ENCODE measurements around the gene VDR. TPM values are rescaled to one million over a fixed set of nuclear protein-coding genes. Genes with fewer than 3 reads are reported as not detected.

VDR gene
- polyA plus RNA-seq, 3 donors = 6.0 to 14.8 (median 12.8) TPM

- H3K27me3 ChIP-seq (ENCODE audit: control insufficient read depth in 2 of 2, insufficient read depth in 2 of 2, low read length in 2 of 2) = no peaks in the 10 kb centered on the region
- intact Hi-C loops (cut with micrococcal nuclease) = no loop called here
- TF ChIP-seq, protein P1, sequence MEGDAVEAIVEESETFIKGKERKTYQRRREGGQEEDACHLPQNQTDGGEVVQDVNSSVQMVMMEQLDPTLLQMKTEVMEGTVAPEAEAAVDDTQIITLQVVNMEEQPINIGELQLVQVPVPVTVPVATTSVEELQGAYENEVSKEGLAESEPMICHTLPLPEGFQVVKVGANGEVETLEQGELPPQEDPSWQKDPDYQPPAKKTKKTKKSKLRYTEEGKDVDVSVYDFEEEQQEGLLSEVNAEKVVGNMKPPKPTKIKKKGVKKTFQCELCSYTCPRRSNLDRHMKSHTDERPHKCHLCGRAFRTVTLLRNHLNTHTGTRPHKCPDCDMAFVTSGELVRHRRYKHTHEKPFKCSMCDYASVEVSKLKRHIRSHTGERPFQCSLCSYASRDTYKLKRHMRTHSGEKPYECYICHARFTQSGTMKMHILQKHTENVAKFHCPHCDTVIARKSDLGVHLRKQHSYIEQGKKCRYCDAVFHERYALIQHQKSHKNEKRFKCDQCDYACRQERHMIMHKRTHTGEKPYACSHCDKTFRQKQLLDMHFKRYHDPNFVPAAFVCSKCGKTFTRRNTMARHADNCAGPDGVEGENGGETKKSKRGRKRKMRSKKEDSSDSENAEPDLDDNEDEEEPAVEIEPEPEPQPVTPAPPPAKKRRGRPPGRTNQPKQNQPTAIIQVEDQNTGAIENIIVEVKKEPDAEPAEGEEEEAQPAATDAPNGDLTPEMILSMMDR (IDR thresholded peaks at IDR 0.05) = no peak
- Mint-ChIP-seq H3K9me3 (no peaks in the 10 kb centered on the region), H3K27me3 (ENCODE audit: low read depth in 3 of 3) (peaks cover 2 to 10% (median 9%) of the 10 kb centered on the region in 3 donors), H3K27ac (no peak overlapping the region), H3K4me3 (no peak overlapping the region), H3K36me3 (no peaks in the 10 kb centered on the region), H3K4me1 (no peaks in the 10 kb centered on the region)
- no peaks in the 10 kb centered on the region for H3K4me1 ChIP-seq (ENCODE audit: control insufficient read depth in 1 of 2, insufficient read depth in 2 of 2, low read length in 2 of 2)
- no peaks in the 10 kb centered on the region for H4K20me1 ChIP-seq (ENCODE audit: insufficient read depth, low read length)
- 91% methylated on average over 6 of the region's 9 CpGs for WGBS (ENCODE audit: insufficient coverage)
- no peaks in the 10 kb centered on the region for H3K36me3 ChIP-seq (replicated peaks in 1 of 2; ENCODE audit: control insufficient read depth in 1 of 2, insufficient read depth in 2 of 2, low read length in 2 of 2)
- no peaks in the 10 kb centered on the region for H3K79me2 ChIP-seq (ENCODE audit: insufficient read depth, low read length)
- no peak overlapping the region for H3K4me3 ChIP-seq (replicated peaks in 1 of 3; ENCODE audit: low read depth in 2 of 3, low read length in 3 of 3)
- no peak overlapping the region for H3K9ac ChIP-seq (ENCODE audit: insufficient read depth, low read length, poor library complexity, severe bottlenecking)
- no peak for DNase-seq
- H3K9me3 ChIP-seq (replicated peaks in 1 of 2; ENCODE audit: control insufficient read depth in 1 of 2, insufficient read depth in 1 of 2, low read length in 2 of 2) = no peaks in the 10 kb centered on the region
- no peak overlapping the region for H2AFZ ChIP-seq (ENCODE audit: insufficient read depth, low read depth, low read length, poor library complexity, severe bottlenecking)
- no peak overlapping the region for H3K4me2 ChIP-seq (replicated peaks; ENCODE audit: extremely low read depth, low read length, poor library complexity, severe bottlenecking)
- H3K27ac ChIP-seq (ENCODE audit: low read depth in 1 of 2, low read length in 2 of 2) = no peak overlapping the region
Observed at GRCh38 chr12:47935184-47935583, 30.4 kb upstream of the VDR start.

- TF ChIP-seq, protein P1 (IDR thresholded peaks at IDR 0.05) = no peak
- H3K4me2 ChIP-seq (replicated peaks; ENCODE audit: extremely low read depth, low read length, poor library complexity, severe bottlenecking) = no peak overlapping the region
- no peaks in the 10 kb centered on the region for H4K20me1 ChIP-seq (ENCODE audit: insufficient read depth, low read length)
- no peak overlapping the region for H2AFZ ChIP-seq (ENCODE audit: insufficient read depth, low read depth, low read length, poor library complexity, severe bottlenecking)
- H3K9ac ChIP-seq (ENCODE audit: insufficient read depth, low read length, poor library complexity, severe bottlenecking) = no peak overlapping the region
- H3K9me3 ChIP-seq (replicated peaks in 1 of 2; ENCODE audit: control insufficient read depth in 1 of 2, insufficient read depth in 1 of 2, low read length in 2 of 2) = no peaks in the 10 kb centered on the region
- Mint-ChIP-seq H3K4me3 (no peak overlapping the region), H3K36me3 (no peaks in the 10 kb centered on the region), H3K27me3 (ENCODE audit: low read depth in 3 of 3) (peaks cover 2 to 12% (median 7%) of the 10 kb centered on the region in 3 donors), H3K9me3 (no peaks in the 10 kb centered on the region), H3K27ac (no peak overlapping the region), H3K4me1 (no peaks in the 10 kb centered on the region)
- WGBS (ENCODE audit: insufficient coverage) = 100% methylated on average over 1 of the region's 1 CpG
- no peak overlapping the region for H3K27ac ChIP-seq (ENCODE audit: low read depth in 1 of 2, low read length in 2 of 2)
- H3K27me3 ChIP-seq (ENCODE audit: control insufficient read depth in 2 of 2, insufficient read depth in 2 of 2, low read length in 2 of 2) = no peaks in the 10 kb centered on the region
- no peaks in the 10 kb centered on the region for H3K79me2 ChIP-seq (ENCODE audit: insufficient read depth, low read length)
- no peaks in the 10 kb centered on the region for H3K36me3 ChIP-seq (replicated peaks in 1 of 2; ENCODE audit: control insufficient read depth in 1 of 2, insufficient read depth in 2 of 2, low read length in 2 of 2)
- H3K4me3 ChIP-seq (replicated peaks in 1 of 3; ENCODE audit: low read depth in 2 of 3, low read length in 3 of 3) = no peak overlapping the region
- no peaks in the 10 kb centered on the region for H3K4me1 ChIP-seq (ENCODE audit: control insufficient read depth in 1 of 2, insufficient read depth in 2 of 2, low read length in 2 of 2)
- DNase-seq = no peak
- intact Hi-C loops (cut with micrococcal nuclease) = no loop called here
Observed at GRCh38 chr12:47931187-47931586, 26.4 kb upstream of the VDR start.
